HG03575 (cell line): Measurements from ENCODE around the gene PYCARD.
"Not testable (repeated sequence)": the region's sequence is repeated elsewhere in the genome, so short reads cannot be mapped to it uniquely, and the experiment has no call there.

Source experiments
- ATAC-seq: cut with Tn5 transposase; IDR thresholded peaks from one replicate; pipeline ENCODE4 v1.9.1; 2021; ENCODE audit not compliant: unreplicated experiment, insufficient number of reproducible peaks, low FRiP score; ENCODE audit errors: extremely low read depth

PYCARD gene

GRCh38 chr16:31202414-31203375 is at the start of gene PYCARD:
Gene PYCARD, minus strand, starts transcription at chr16:31202760. Its CDS starts 70 bp downstream, at chr16:31202690.
- no peak for ATAC-seq

- no peak for ATAC-seq
Measured at GRCh38 chr16:31251435-31251834, 48.9 kb upstream of the PYCARD start.

DNA sequence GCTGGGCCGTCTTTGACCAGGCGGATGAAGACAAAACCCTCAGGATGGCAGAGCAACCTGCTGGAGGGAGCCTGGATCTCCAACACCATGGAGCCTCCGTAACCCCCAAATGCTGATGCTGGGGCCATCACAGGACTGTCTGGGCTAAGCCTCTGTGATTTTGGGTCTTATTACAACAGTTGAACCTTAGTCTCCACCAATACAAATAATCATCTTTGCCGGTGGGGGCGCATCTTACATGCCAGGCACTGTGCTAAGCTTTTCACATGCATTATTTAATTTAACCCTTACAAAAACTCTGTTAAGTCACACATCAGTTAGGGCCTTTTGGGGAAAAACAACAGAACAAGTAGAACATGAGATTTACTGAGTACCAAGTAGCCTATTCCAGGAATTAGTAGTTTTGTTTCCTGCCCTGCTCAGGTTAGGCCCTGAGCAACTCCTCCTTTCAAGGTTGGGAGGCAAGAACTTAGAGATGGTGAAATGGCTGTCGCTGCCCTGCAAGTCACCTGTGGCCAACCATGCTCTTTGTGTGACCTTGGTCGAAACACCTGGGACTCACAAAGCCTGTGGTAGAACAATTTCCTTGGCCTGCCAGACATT is 48.3 kb upstream of the PYCARD start:
- ATAC-seq = no peak

DNA sequence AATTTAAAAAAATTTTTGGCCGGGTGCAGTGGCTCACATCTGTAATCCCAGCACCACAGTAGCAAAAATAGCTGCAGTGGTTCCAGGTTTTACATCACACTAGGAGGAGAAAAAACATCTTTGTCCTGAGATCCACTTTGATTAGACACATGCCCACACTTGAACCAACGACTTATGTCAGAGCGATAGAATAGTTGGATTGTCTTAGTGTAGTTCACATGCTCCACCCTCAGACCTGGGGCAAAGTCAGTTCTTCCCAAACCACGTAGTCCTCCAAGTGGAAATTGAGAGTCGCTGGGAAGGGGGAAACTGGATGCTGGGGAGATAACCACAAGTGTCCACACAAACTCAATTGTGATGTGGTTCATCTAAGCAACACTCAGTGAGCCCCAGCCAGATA is 45.8 kb upstream of the PYCARD start:
- no peak for ATAC-seq

DNA sequence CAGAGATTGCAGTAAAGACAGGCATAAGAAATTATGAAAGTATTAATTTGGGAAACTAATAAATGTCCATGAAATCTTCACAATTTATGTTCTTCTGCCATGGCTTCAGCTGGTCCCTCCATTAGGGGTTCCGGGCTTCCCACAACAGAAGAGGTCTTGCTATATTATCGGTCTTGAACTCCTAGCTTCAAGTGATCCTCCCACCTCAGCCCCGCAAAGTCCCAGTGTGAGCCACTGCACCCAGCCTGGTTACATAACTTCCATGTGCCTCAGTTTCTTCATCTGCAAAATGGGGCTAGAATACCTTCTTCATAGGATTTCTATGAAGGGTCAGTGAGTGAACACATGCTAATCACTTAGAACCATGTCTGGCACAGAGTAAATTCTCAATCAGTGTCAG is 43.7 kb upstream of the PYCARD start:
- no peak for ATAC-seq

DNA sequence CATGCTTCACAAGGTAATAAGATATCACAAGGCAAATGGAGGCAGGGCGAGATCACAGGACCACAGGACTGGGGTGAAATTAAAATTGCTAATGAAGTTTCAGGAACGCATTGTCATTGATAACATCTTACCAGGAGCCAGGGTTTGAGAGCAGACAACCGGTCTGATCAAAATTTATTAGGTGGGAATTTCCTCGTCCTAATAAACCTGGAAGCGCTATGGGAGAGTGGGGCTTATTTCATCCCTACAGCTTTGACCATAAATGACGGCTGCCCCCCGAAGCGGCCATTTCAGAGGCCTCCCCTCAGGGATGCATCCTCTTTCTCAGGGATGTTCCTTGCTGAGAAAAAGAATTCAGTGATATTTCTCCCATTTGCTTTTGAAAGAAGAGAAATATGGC is 43.0 kb upstream of the PYCARD start:
- not testable (repeated sequence) for ATAC-seq

DNA sequence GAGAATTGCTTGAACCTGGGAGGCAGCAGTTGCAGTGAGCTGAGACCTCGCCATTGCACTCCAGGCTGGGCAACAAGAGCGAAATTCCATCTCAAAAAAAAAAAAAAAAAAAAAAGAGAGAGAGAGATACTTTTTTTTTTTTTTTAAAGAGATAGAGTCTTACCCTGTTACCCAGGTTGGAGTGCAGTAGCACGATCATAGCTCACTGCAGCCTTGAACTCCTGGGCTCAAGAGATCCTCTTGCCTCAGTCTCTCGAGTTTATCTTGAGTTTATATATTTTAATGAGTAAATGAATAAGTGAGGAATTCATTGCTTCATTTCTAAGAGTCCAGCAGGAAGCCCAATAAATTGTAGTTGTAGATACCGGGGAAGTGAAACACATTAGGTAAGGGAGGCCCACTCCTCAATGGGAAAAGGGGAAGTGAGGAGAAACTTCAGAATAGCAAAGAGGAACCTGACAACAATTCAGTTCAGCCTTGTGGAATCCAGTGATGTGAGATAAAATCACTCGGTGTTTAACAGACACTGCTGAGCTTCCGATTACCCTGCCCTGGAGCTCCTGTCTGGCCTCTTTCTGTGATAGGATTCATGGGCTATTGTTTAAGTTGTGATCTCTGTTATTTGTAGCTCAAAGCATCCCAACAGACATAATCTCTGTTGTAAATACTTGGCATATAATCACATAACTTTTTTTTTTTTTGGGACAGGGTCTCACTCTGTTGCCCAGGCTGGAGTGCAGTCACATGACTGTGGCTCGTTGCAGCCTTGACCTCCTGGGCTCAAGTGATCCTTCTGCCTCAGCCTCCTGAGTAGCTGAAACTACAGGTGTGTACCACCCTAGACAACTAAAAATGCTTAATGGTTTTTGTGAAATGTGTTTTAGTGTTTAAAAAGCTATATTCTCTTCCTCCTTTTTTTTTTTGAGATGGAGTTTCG is 41.4 kb upstream of the PYCARD start:
- ATAC-seq = no peak

DNA sequence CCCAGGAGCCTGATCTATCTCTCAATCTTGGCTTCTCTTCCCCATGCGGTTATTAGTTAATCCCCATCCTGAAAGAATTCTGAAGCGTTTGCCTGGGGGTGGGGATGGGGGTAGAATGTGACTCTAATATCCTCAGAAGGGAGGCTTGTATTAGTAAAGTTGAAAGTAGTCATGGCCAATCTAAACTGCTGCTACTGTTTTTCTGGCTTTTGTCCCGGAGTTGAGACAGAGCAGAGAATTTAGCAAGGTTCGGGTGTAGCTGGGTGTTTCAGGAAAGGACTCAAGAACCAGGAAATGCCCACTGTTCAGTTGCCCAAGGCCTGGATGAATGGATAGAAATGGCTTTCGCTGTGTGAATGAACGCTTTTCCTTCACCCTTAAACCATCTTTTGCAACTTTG is 39.6 kb upstream of the PYCARD start:
- ATAC-seq = no peak

- ATAC-seq = no peak
Measured at GRCh38 chr16:31238041-31238440, 35.5 kb upstream of the PYCARD start.

- ATAC-seq = no peak
Measured at GRCh38 chr16:31229501-31229900, 26.9 kb upstream of the PYCARD start.

GRCh38 chr16:31228206-31228605 is 25.6 kb upstream of the PYCARD start:
- no peak for ATAC-seq

- ATAC-seq = no peak
Measured at GRCh38 chr16:31225193-31225592, 22.6 kb upstream of the PYCARD start.

DNA sequence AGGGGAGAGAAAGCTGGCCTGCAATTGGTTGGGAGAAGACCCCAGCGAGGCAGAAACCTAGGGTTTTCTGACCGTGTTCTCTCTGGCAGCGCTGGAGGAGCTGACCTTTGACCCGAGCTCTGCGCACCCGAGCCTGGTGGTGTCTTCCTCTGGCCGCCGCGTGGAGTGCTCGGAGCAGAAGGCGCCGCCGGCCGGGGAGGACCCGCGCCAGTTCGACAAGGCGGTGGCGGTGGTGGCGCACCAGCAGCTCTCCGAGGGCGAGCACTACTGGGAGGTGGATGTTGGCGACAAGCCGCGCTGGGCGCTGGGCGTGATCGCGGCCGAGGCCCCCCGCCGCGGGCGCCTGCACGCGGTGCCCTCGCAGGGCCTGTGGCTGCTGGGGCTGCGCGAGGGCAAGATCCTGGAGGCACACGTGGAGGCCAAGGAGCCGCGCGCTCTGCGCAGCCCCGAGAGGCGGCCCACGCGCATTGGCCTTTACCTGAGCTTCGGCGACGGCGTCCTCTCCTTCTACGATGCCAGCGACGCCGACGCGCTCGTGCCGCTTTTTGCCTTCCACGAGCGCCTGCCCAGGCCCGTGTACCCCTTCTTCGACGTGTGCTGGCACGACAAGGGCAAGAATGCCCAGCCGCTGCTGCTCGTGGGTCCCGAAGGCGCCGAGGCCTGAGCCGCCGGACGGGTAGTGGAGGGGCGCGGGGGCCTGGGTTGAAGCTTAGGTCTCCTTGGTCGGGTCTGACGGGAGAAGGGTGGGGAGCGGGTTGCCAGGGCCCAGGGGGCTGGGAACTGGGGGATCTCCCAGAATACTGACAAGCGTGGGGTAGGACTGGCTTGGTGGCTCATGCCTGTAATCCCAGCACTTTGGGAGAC is 21.8 kb upstream of the PYCARD start:
- ATAC-seq = no peak

DNA sequence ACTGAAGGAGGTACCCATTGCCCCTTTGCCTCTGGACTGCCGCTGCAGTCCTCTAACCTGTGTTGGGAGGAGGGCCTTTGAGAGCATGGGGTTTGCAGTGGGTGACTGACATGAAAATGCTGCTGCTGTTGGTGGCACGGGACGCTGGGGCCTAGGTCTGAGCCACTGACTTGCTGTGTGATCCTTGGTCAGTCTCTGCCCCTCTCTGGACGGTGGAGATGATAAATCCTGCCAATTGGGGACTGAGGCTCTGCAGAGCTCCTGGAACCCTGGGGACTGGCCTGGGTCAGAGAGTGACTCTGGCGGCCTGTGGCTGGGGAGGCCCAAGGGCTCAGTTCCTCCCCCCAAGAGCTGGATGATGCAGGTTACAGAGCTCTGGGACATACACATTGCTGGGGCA is 20.5 kb upstream of the PYCARD start:
- no peak for ATAC-seq

DNA sequence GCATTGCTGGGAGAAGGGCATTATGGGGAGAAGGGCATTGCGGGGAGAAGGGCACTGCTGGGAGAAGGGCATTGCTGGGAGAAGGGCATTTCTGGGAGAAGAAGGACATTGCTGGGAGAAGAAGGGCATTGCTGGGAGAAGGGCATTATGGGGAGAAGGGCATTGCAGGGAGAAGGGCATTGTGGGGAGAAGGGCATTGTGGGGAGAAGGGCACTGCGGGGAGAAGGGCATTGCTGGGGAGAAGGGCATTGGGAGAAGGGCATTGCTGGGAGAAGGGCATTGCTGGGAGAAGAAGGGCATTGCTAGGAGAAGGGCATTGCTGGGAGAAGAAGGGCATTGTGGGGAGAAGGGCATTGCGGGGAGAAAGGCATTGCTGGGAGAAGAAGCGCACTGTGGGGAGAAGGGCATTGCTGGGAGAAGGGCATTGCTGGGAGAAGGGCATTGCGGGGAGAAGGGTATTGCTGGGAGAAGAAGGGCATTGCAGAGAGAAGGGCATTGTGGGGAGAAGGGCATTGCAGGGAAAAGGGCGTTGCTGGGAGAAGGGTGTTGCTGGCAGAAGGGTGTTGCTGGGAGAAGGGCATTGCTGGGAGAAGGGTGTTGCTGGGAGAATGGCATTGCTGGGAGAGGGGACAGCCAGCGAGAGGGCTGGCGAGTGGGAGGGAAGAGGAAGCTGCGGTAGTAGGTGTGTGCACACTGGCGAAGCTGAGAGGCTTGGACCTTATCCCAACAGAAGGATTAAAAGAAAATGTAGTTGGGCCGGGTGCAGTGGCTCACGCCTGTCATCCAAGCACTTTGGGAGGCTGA is 19.0 kb upstream of the PYCARD start:
- no peak for ATAC-seq

GRCh38 chr16:31219154-31219741 is 16.7 kb upstream of the PYCARD start:
- no peak for ATAC-seq

DNA sequence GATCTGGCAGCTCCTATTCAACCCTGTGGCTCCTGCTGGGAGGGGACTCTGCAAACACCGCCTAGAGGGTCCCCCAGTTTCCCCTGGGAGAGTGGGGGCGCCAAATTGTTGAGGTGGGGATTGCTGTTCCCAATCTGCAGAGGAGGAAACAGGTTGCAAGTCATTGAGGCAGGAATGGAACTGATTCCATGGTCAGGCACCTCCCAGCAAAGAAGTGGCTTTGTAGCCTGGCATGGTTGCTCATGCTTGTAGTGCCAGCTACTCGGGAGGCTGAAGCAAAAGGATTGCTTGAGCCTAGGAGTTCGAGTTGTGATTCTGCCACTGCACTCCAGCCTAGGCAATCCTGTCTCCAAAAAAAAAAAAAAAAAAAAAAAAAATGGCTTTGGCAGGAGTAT is 14.6 kb upstream of the PYCARD start:
- no peak for ATAC-seq
